ENCODE data around the gene EFEMP1. TPM values are rescaled to one million over a fixed set of nuclear protein-coding genes. Genes with fewer than 3 reads are reported as not detected.

EFEMP1 gene
- total and polyA plus RNA-seq, 12 donors, result 15.7 to 157 (median 32.5) TPM

DNA sequence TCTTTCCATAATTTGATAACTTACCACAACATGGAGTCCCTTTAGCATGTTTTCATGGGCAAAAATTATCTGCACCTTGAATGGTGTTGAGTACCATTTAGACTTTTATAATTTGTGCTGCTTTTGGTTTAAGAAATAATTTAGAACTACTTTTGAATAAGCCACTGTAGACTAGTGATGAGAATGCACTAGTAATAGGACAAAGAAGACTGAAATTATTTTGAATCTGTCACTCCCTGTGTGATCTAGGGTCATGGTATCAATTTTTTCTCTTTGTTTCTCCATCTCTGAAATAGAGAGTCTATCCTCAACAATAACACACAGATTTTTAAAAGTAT lies 37.7 kb downstream of the EFEMP1 start:
- peaks cover 0 to 67% (median 28%) of the 10 kb centered on the region in 9 donors for H3K4me1 ChIP-seq
- H3K36me3 ChIP-seq, result no peaks in the 10 kb centered on the region
- peak in 1 of 8 donors; percentile 12 for ATAC-seq
- no peak for TF ChIP-seq CTCF (IDR thresholded peaks at IDR 0.05)
- peak overlapping the region in 9 of 10 donors; percentile 44 to 84 (median 71) for H3K27ac ChIP-seq
- intact Hi-C loops (cut with DNase I), result loop anchor here in 1 of 10 donors (5.0 kb wide), 1 partner anchor 79 kb away; no protein-coding TSS in a partner anchor
- DNase-seq, result no peak
- no peak overlapping the region for H3K4me3 ChIP-seq
- no peaks in the 10 kb centered on the region for H3K9me3 ChIP-seq
- H3K27me3 ChIP-seq, result no peaks in the 10 kb centered on the region

DNA sequence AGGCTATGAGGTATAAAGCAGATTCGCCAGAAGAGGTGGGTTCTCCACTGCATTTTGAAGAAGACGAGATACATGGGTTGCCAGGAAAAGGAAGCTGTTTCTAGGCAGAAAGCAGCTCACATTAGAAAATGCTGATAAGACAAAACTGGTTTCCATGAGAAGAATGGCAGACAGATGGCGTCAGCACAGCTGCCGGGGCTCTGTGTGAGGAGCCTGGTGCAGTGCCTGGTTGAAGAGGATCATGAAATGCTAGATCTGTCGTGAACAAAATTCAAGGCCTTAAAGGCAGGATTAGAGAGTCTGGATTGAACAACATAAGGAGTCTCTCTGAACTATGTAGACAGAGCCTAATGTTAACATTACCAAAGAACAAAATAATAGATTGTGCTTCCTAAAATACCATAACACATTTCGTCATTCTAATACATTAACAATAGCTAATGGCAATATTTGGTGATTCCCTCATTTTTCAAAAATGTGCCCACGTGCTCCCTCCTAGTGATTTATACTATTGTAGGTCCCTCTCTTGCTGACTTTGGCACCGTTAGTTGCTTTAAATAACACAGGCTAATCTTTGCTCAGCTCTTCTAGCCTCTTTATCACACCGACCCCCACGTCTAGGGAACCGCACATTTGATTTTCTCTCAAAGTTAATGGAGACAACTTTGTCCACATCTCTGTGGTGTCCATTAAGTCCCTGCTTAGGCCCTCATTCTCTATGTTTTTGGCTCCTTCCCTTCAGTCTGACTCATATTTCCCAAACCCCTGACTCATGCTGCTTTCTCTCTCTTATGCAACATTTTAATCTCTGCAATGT lies 38.2 kb downstream of the EFEMP1 start:
- Histone ChIP-seq H3K9me3 (no peaks in the 10 kb centered on the region), H3K27me3 (no peaks in the 10 kb centered on the region), H3K4me3 (no peak overlapping the region), H3K4me1 (peaks cover 0 to 71% (median 28%) of the 10 kb centered on the region in 9 donors), H3K36me3 (peaks cover 0 to 5% (median 0%) of the 10 kb centered on the region in 9 donors), H3K27ac (peak overlapping the region in 9 of 10 donors; percentile 44 to 84 (median 71))
- intact Hi-C loops (cut with DNase I), result loop anchor here in 1 of 10 donors (5.0 kb wide), 1 partner anchor 78 kb away; no protein-coding TSS in a partner anchor
- DNase-seq, result peak in 1 of 2 donors; percentile 34
- WGBS, 2 donors, result 47 to 48% methylated on average over 11 of the region's 11 CpGs
- ATAC-seq, result peak; percentile 78 to 89 (median 84)
- no peak for TF ChIP-seq CTCF (IDR thresholded peaks at IDR 0.05)

- peaks cover 0 to 74% (median 28%) of the 10 kb centered on the region in 9 donors for H3K4me1 ChIP-seq
- H3K4me3 ChIP-seq, result no peak overlapping the region
- 70 to 91% methylated on average over 1 of the region's 1 CpG for WGBS, 2 donors
- ATAC-seq (no peak), DNase-seq (no peak)
- no peaks in the 10 kb centered on the region for H3K9me3 ChIP-seq
- no peak for TF ChIP-seq CTCF (IDR thresholded peaks at IDR 0.05)
- H3K36me3 ChIP-seq, result peaks cover 0 to 20% (median 0%) of the 10 kb centered on the region in 9 donors
- intact Hi-C loops (cut with DNase I), result no loop called here
- H3K27me3 ChIP-seq, result no peaks in the 10 kb centered on the region
- H3K27ac ChIP-seq, result peak overlapping the region in 8 of 10 donors; percentile 5 to 82 (median 42)
Observed at GRCh38 chr2:55883829-55884228, 39.8 kb downstream of the EFEMP1 start.

GRCh38 chr2:55883357-55883756 lies 40.2 kb downstream of the EFEMP1 start:
- peak; percentile 16 to 31 for DNase-seq
- intact Hi-C loops (cut with DNase I), result no loop called here
- H3K9me3 ChIP-seq, result no peaks in the 10 kb centered on the region
- H3K27ac ChIP-seq, result peak overlapping the region in 7 of 10 donors; percentile 5 to 82 (median 49)
- no peaks in the 10 kb centered on the region for H3K27me3 ChIP-seq
- TF ChIP-seq CTCF (IDR thresholded peaks at IDR 0.05), result no peak
- ATAC-seq, result peak in 2 of 8 donors; percentile 22 to 60
- WGBS, 2 donors, result 18 to 21% methylated on average over 3 of the region's 3 CpGs
- peaks cover 0 to 24% (median 0%) of the 10 kb centered on the region in 9 donors for H3K36me3 ChIP-seq
- H3K4me3 ChIP-seq, result no peak overlapping the region
- H3K4me1 ChIP-seq, result peaks cover 0 to 69% (median 28%) of the 10 kb centered on the region in 9 donors

Data from heart right ventricle (tissue), 16 donors.